ENCODE measurements around the gene PLEKHA4.
"Not testable (repeated sequence)": the region's sequence is repeated elsewhere in the genome, so short reads cannot be mapped to it uniquely, and the experiment has no call there.

- TF ChIP-seq, protein P1, sequence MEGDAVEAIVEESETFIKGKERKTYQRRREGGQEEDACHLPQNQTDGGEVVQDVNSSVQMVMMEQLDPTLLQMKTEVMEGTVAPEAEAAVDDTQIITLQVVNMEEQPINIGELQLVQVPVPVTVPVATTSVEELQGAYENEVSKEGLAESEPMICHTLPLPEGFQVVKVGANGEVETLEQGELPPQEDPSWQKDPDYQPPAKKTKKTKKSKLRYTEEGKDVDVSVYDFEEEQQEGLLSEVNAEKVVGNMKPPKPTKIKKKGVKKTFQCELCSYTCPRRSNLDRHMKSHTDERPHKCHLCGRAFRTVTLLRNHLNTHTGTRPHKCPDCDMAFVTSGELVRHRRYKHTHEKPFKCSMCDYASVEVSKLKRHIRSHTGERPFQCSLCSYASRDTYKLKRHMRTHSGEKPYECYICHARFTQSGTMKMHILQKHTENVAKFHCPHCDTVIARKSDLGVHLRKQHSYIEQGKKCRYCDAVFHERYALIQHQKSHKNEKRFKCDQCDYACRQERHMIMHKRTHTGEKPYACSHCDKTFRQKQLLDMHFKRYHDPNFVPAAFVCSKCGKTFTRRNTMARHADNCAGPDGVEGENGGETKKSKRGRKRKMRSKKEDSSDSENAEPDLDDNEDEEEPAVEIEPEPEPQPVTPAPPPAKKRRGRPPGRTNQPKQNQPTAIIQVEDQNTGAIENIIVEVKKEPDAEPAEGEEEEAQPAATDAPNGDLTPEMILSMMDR (IDR thresholded peaks at IDR 0.05), result not testable (repeated sequence)
- TF ChIP-seq POLR2A (IDR thresholded peaks at IDR 0.05), result not testable (repeated sequence)
Measured at GRCh38 chr19:48787331-48787730, 81.1 kb downstream of the PLEKHA4 start.

Measured in transverse colon (tissue), 3 donors.